Measurements from ENCODE around the gene PRRX2. TPM values are rescaled to one million over a fixed set of nuclear protein-coding genes. Genes with fewer than 3 reads are reported as not detected.

PRRX2 gene
- total and polyA plus RNA-seq, 4 donors, result 0.03 to 0.08 TPM; not detected in 2

GRCh38 chr9:129735546-129735945, 70.1 kb downstream of the PRRX2 start:
- peaks cover 0 to 6% (median 2%) of the 10 kb centered on the region in 4 donors for H3K4me1 ChIP-seq (ENCODE audit: control insufficient read depth in 4 of 4, insufficient read depth in 4 of 4, low read length in 3 of 4)
- H3K4me3 ChIP-seq (ENCODE audit: low read depth in 1 of 3, low read length in 3 of 3), result no peak overlapping the region
- no peaks in the 10 kb centered on the region for H3K27me3 ChIP-seq (ENCODE audit: control insufficient read depth in 4 of 4, insufficient read depth in 4 of 4, low read length in 3 of 4)
- H3K27ac ChIP-seq (ENCODE audit: low read depth in 1 of 2, low read length in 2 of 2), result no peak overlapping the region
- no peak overlapping the region for H3K9ac ChIP-seq (ENCODE audit: low read depth in 1 of 2, low read length in 2 of 2)
- no peak for TF ChIP-seq FOXA2 (IDR thresholded peaks at IDR 0.05)
- TF ChIP-seq, protein P1, sequence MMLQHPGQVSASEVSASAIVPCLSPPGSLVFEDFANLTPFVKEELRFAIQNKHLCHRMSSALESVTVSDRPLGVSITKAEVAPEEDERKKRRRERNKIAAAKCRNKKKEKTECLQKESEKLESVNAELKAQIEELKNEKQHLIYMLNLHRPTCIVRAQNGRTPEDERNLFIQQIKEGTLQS (IDR thresholded peaks at IDR 0.05), result no peak
- TF ChIP-seq RAD21 (IDR thresholded peaks at IDR 0.05), result no peak
- no peak for TF ChIP-seq FOXA1 (IDR thresholded peaks at IDR 0.05)
- TF ChIP-seq GABPA (IDR thresholded peaks at IDR 0.05 in 1 of 2, conservative IDR thresholded peaks at IDR 0.05 in 1 of 2), result no peak
- no peak for TF ChIP-seq ZBTB33 (IDR thresholded peaks at IDR 0.05)
- TF ChIP-seq, protein P2, sequence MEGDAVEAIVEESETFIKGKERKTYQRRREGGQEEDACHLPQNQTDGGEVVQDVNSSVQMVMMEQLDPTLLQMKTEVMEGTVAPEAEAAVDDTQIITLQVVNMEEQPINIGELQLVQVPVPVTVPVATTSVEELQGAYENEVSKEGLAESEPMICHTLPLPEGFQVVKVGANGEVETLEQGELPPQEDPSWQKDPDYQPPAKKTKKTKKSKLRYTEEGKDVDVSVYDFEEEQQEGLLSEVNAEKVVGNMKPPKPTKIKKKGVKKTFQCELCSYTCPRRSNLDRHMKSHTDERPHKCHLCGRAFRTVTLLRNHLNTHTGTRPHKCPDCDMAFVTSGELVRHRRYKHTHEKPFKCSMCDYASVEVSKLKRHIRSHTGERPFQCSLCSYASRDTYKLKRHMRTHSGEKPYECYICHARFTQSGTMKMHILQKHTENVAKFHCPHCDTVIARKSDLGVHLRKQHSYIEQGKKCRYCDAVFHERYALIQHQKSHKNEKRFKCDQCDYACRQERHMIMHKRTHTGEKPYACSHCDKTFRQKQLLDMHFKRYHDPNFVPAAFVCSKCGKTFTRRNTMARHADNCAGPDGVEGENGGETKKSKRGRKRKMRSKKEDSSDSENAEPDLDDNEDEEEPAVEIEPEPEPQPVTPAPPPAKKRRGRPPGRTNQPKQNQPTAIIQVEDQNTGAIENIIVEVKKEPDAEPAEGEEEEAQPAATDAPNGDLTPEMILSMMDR (IDR thresholded peaks at IDR 0.05; ENCODE audit: low read depth, low read length, missing input control), result no peak
- no peak for TF ChIP-seq HNF4G (IDR thresholded peaks at IDR 0.05)
- H3K36me3 ChIP-seq (ENCODE audit: control insufficient read depth in 4 of 4, insufficient read depth in 3 of 4, low read depth in 1 of 4, low read length in 3 of 4), result no peaks in the 10 kb centered on the region
- 57% methylated on average over 6 of the region's 6 CpGs for WGBS
- H3K9me3 ChIP-seq (ENCODE audit: control insufficient read depth in 4 of 4, low read length in 3 of 4), result no peaks in the 10 kb centered on the region
- DNase-seq (ENCODE audit: low spot score), result no peak

DNA sequence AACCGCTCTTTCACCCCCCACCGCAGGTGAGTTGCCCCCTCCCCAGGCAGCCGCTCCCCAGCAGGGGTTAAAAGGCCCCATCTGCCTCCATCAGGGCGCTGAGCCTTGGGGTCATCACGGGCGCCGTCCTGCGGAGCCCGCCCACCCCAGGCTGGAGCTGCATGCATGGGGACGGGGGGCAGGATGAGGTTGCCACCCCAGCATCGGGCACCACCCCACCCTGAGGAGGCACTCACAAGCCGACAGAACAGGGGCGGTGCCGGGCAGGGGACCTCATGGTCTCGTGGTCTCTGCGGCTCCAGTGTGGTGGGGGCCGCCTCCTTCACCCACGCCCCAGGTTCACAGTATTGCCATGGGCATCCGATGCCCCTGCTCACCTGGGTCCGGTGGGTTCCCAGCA, 70.9 kb downstream of the PRRX2 start:
- no peak overlapping the region for H3K9ac ChIP-seq (ENCODE audit: low read depth in 1 of 2, low read length in 2 of 2)
- DNase-seq (ENCODE audit: low spot score), result no peak
- 47% methylated on average over 20 of the region's 20 CpGs for WGBS
- H3K27ac ChIP-seq (ENCODE audit: low read depth in 1 of 2, low read length in 2 of 2), result no peak overlapping the region
- peaks cover 0 to 6% (median 2%) of the 10 kb centered on the region in 4 donors for H3K4me1 ChIP-seq (ENCODE audit: control insufficient read depth in 4 of 4, insufficient read depth in 4 of 4, low read length in 3 of 4)
- H3K27me3 ChIP-seq (ENCODE audit: control insufficient read depth in 4 of 4, insufficient read depth in 4 of 4, low read length in 3 of 4), result no peaks in the 10 kb centered on the region
- H3K4me3 ChIP-seq (ENCODE audit: low read depth in 1 of 3, low read length in 3 of 3), result no peak overlapping the region
- TF ChIP-seq MAX (IDR thresholded peaks at IDR 0.05), result no peak
- no peak for TF ChIP-seq REST (IDR thresholded peaks at IDR 0.05)
- no peak for TF ChIP-seq FOXA2 (IDR thresholded peaks at IDR 0.05)
- no peak for TF ChIP-seq HNF4A (conservative IDR thresholded peaks at IDR 0.05)
- TF ChIP-seq, protein P2 (IDR thresholded peaks at IDR 0.05; ENCODE audit: low read depth, low read length, missing input control), result no peak
- no peak for TF ChIP-seq FOXA1 (IDR thresholded peaks at IDR 0.05)
- no peak for TF ChIP-seq SP1 (IDR thresholded peaks at IDR 0.05)
- no peak for TF ChIP-seq GABPA (IDR thresholded peaks at IDR 0.05 in 1 of 2, conservative IDR thresholded peaks at IDR 0.05 in 1 of 2)
- no peak for TF ChIP-seq YY1 (IDR thresholded peaks at IDR 0.05)
- TF ChIP-seq ZBTB33 (IDR thresholded peaks at IDR 0.05), result no peak
- TF ChIP-seq HNF4G (IDR thresholded peaks at IDR 0.05), result no peak
- H3K36me3 ChIP-seq (ENCODE audit: control insufficient read depth in 4 of 4, insufficient read depth in 3 of 4, low read depth in 1 of 4, low read length in 3 of 4), result no peaks in the 10 kb centered on the region
- no peaks in the 10 kb centered on the region for H3K9me3 ChIP-seq (ENCODE audit: control insufficient read depth in 4 of 4, low read length in 3 of 4)

Data from liver (tissue), 9 donors.